Chondrocyte (in vitro differentiated cells): ENCODE measurements around the gene ARNT2. TPM values are rescaled to one million over a fixed set of nuclear protein-coding genes. Genes with fewer than 3 reads are reported as not detected.

Source experiments
- DNase-seq: peaks from one replicate; pipeline ENCODE4 v3.0.0; 2021; ENCODE audit warnings: mixed read lengths, low spot score
- H3K27ac Mint-ChIP-seq: one replicate; pipeline ENCODE4 v1.8.0; 2021; ENCODE audit warnings: mild to moderate bottlenecking, moderate library complexity, mixed read lengths; ENCODE audit not compliant: unreplicated experiment
- H3K27me3 Mint-ChIP-seq: 2 replicates; pipeline ENCODE4 v1.8.0; 2021; ENCODE audit warnings: low read depth, mixed read lengths
- H3K36me3 Mint-ChIP-seq: 2 replicates; pipeline ENCODE4 v1.8.0; 2021; ENCODE audit warnings: low read depth, mixed read lengths
- H3K4me1 Mint-ChIP-seq: 2 replicates; pipeline ENCODE4 v1.8.0; 2021; ENCODE audit warnings: low read depth, mild to moderate bottlenecking, mixed read lengths
- H3K4me3 Mint-ChIP-seq: one replicate; pipeline ENCODE4 v1.8.0; 2021; ENCODE audit warnings: mild to moderate bottlenecking, moderate library complexity, mixed read lengths; ENCODE audit not compliant: unreplicated experiment
- H3K9me3 Mint-ChIP-seq: 2 replicates; pipeline ENCODE4 v1.8.0; 2021; ENCODE audit warnings: low read depth, mixed read lengths
- total RNA-seq: library from RNA; stranded (reverse); gene quantifications from 3 replicates; pipeline ENCODE4 v1.2.1, GENCODE V29; 2021
- TF ChIP-seq, protein P1 (sequence below): fragments of 200-600 bp; sonication (generic); IDR thresholded peaks from 2 replicates; pipeline ENCODE4 v1.5.0; 2021; ENCODE audit warnings: antibody characterized with exemption, mild to moderate bottlenecking, moderate library complexity

ARNT2 gene
- total RNA-seq, 1 donor from 2014 or later = 20.2 TPM

DNA sequence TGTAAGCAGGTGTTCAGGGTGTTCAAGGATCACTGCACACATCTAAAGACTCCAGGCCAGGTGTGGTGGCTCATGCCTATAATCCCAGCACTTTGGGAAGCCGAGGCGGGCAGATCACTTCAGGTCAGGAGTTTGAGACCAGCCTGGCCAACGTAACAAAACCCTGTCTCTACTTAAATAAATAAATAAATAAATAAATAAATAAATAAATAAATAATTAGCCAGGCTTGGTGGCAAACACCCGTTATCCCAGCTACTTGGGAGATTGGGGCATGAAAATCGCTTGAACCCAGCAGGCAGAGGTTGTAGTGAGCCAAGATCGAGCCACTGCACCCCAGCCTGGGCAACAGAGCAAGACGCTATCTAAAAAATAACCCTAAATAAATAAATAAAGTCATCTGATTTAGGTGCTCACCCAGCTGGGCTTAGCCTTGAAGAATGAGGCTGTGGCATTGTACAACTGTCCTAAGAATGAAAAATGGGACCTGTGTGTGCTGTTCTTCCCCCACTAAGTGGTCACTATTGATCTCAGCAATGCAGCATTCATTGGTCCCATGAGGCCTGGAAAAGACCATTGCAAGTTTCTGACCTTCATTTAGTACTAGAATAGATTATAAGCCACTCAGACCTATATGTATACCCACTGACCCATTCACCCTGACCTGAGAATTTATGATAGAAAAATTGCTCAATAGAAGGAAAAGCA is 208.1 kb downstream of the ARNT2 start:
- Mint-ChIP-seq H3K4me3 (no peak overlapping the region), H3K4me1 (peaks cover 15% of the 10 kb centered on the region), H3K27ac (no peak overlapping the region), H3K36me3 (no peaks in the 10 kb centered on the region), H3K27me3 (no peaks in the 10 kb centered on the region), H3K9me3 (no peaks in the 10 kb centered on the region)
- TF ChIP-seq, protein P1, sequence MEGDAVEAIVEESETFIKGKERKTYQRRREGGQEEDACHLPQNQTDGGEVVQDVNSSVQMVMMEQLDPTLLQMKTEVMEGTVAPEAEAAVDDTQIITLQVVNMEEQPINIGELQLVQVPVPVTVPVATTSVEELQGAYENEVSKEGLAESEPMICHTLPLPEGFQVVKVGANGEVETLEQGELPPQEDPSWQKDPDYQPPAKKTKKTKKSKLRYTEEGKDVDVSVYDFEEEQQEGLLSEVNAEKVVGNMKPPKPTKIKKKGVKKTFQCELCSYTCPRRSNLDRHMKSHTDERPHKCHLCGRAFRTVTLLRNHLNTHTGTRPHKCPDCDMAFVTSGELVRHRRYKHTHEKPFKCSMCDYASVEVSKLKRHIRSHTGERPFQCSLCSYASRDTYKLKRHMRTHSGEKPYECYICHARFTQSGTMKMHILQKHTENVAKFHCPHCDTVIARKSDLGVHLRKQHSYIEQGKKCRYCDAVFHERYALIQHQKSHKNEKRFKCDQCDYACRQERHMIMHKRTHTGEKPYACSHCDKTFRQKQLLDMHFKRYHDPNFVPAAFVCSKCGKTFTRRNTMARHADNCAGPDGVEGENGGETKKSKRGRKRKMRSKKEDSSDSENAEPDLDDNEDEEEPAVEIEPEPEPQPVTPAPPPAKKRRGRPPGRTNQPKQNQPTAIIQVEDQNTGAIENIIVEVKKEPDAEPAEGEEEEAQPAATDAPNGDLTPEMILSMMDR = no peak
- no peak for DNase-seq

DNA sequence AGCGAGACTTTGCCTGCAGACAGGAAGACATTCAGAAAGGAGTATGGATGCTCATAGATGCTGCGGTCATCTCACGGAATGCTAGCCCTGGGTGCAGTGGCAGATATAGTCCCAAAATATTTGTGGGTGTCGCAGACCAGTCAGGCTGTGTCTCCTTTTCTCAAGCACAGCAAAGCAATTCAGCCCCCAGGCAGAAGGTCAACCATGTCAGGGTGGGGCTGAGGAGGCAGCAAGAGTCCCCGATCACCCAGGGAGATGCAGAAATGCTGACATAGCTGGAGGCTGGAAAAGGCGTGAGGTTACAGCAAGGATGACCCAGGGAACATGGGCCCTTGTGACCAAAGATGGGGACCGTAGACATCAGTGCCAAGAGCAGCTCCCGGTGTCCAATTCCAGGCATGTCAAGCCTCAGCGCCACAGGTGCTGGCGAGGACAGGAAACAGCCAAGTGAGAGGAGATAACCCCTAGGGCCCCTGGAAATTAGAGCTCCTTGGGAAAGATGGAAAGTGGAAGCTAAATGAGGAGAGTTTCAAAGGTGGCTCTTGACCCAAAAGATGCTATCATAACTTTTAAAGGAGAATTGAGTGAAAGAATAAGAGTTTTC is 209.7 kb downstream of the ARNT2 start:
- TF ChIP-seq, protein P1 = no peak
- H3K36me3 Mint-ChIP-seq = no peaks in the 10 kb centered on the region
- no peaks in the 10 kb centered on the region for H3K9me3 Mint-ChIP-seq
- DNase-seq = no peak
- H3K27me3 Mint-ChIP-seq = no peaks in the 10 kb centered on the region
- H3K4me3 Mint-ChIP-seq = no peak overlapping the region
- no peak overlapping the region for H3K27ac Mint-ChIP-seq
- peaks cover 13% of the 10 kb centered on the region for H3K4me1 Mint-ChIP-seq

DNA sequence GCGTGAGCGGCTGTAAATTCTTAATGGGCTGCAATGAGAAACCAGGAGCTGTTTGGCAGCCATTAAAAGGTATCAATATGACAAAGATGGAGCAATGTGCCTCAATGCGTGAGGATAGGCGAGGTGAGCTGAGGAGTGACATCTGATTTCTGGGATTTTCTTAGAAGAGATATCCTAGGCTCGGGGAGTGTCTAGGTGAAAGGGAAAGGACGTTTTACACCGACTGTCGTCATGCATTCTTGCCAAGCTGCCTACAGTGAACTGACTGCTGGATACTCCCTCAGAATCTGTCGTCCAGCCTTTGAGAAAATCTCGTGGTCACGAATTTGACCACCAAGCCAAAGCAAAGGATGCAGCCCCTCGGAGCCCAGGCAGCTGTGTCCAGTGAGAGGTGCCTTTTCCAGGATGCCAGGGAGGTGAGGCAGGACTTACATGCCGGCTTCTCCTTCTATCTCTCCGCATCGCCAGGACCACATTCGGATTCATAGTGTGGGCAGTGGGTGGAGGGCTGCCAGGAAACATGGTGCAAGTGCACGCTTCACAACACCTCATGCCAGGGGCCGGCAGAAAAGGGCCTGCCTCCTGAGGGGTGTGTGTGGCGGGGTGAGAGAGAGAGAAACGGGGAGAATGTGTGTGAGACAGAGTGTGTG is 210.7 kb downstream of the ARNT2 start:
- Mint-ChIP-seq H3K27me3 (no peaks in the 10 kb centered on the region), H3K9me3 (no peaks in the 10 kb centered on the region), H3K36me3 (no peaks in the 10 kb centered on the region), H3K4me3 (no peak overlapping the region), H3K4me1 (peaks cover 22% of the 10 kb centered on the region), H3K27ac (no peak overlapping the region)
- no peak for DNase-seq
- TF ChIP-seq, protein P1 = no peak

DNA sequence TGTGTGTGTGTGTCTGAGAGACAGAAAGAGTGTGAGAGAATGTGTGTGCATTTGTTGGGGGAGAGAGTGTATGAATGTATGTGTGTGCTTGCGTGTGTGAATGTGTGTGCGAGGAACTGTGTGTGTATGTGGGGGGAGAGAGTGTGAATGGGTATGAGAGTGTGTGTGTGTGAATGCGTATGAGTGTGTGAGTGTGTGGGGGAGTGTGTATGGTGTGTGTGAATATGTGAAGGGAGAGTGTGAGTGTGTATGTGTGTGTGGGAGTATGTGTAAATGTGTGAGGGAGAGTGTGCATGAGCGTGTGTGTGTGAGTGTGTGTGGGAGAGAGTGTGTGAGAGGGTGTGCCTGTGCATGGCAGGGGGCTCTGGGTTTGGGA is 211.2 kb downstream of the ARNT2 start:
- H3K27ac Mint-ChIP-seq = no peak overlapping the region
- no peaks in the 10 kb centered on the region for H3K9me3 Mint-ChIP-seq
- H3K4me3 Mint-ChIP-seq = no peak overlapping the region
- H3K36me3 Mint-ChIP-seq = no peaks in the 10 kb centered on the region
- DNase-seq = no peak
- H3K4me1 Mint-ChIP-seq = peaks cover 23% of the 10 kb centered on the region
- TF ChIP-seq, protein P1 = no peak
- no peaks in the 10 kb centered on the region for H3K27me3 Mint-ChIP-seq

DNA sequence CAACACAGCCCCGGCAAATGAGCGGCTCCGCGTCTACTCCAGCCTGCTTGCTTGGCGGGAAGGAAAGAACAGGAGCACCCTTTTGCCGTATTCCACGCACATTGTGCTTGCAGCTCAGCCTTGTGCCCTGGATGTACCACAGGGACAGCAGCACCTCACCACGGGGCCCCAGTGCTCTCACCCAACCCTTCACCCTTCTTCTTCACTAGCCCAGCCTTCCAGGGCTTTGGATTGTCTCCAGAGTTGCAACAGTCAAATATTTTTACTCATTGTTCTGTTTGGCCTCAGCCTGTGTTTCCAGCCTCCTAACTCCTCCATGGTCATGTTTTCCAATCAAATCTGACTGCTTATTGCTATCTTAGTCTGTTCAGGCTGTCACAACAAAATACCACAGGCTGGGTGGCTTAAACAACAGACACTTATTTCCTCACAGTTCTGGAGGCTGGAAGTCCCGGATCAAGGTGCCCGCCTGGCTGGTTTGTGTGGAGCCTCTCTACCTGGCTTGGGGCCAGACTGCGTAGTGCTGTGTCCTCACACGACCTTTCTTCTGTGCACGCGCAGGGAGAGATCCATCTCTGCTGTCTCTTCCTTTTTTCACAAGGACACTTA is 211.7 kb downstream of the ARNT2 start:
- DNase-seq = no peak
- Mint-ChIP-seq H3K27ac (no peak overlapping the region), H3K4me1 (peaks cover 23% of the 10 kb centered on the region), H3K27me3 (no peaks in the 10 kb centered on the region), H3K36me3 (no peaks in the 10 kb centered on the region), H3K9me3 (no peaks in the 10 kb centered on the region), H3K4me3 (no peak overlapping the region)
- TF ChIP-seq, protein P1 = no peak
